B cell (primary cell): Measurements from ENCODE around the gene SLC29A3. TPM values are rescaled to one million over a fixed set of nuclear protein-coding genes. Genes with fewer than 3 reads are reported as not detected.

Experiments
- ATAC-seq: fragments of 200-7000 bp; cut with Tn5 transposase; one replicate; pipeline ENCODE4 v1.10.0; 2021; ENCODE audit warnings: low read depth, mild to moderate bottlenecking, moderate number of reproducible peaks, moderate library complexity
- CTCF ChIA-PET: fragments of 350-600 bp; sonication (Branson Sonifier 250); formaldehyde crosslinking; loops from one replicate; lab custom pipeline; 2021; ENCODE audit warnings: antibody characterized with exemption, inconsistent platforms; lab: Charles Lee
- POLR2A ChIA-PET: fragments of 350-600 bp; sonication (Branson Sonifier 250); formaldehyde crosslinking; loops from one replicate; lab custom pipeline; 2021; ENCODE audit warnings: antibody characterized with exemption; lab: Charles Lee
- DNase-seq: peaks from one replicate; pipeline ENCODE4 v3.0.0; 2013
- H2AFZ ChIP-seq: 2 replicates; pipeline ENCODE4 v1.6.1; 2012; ENCODE audit warnings: mild to moderate bottlenecking, low read depth, low read length; ENCODE audit not compliant: insufficient read depth, poor library complexity, severe bottlenecking
- H3K27ac ChIP-seq, 2 donors: 1 replicate in 1 of 2; 2 replicates in 1 of 2; pipeline ENCODE4 v1.5.1; 2012 to 2013; ENCODE audit warnings: low read length in 2 of 2, mild to moderate bottlenecking in 2 of 2, moderate library complexity in 1 of 2
- H3K27me3 ChIP-seq, 4 experiments: fragments of 200-600 bp in 1 of 4; sonication (generic) in 1 of 4; replicated peaks in 1 of 4; 1 replicate in 2 of 4; 2 replicates in 2 of 4; pipeline versions ENCODE4 v1.6.1 to v1.7.0; 2013 to 2016; ENCODE audit warnings: low read length in 3 of 4, mild to moderate bottlenecking in 2 of 4, mixed read lengths in 1 of 4, moderate library complexity in 1 of 4; ENCODE audit not compliant: insufficient read depth in 4 of 4, control insufficient read depth in 3 of 4; ENCODE audit errors: control extremely low read depth in 1 of 4
- H3K36me3 ChIP-seq, 2 experiments: replicated peaks in 1 of 2; 1 replicate in 1 of 2; 2 replicates in 1 of 2; pipeline versions ENCODE4 v1.6.1 to v1.7.1; 2013; ENCODE audit warnings: low read length in 1 of 2; ENCODE audit not compliant: insufficient read depth in 2 of 2, control insufficient read depth in 1 of 2; ENCODE audit errors: control extremely low read depth in 1 of 2, extremely low read depth in 1 of 2
- H3K4me1 ChIP-seq, 2 donors: fragments of 200-600 bp in 1 of 2; sonication (generic) in 1 of 2; 1 replicate in 1 of 2; 2 replicates in 1 of 2; pipeline versions ENCODE4 v1.5.1 to v1.6.1; 2013 to 2017; ENCODE audit warnings: low read length in 2 of 2; ENCODE audit not compliant: control insufficient read depth in 2 of 2, insufficient read depth in 2 of 2
- H3K4me2 ChIP-seq: replicated peaks from 2 replicates; pipeline ENCODE3; 2012; ENCODE audit warnings: mild to moderate bottlenecking, low read depth, low read length; ENCODE audit not compliant: poor library complexity, severe bottlenecking
- H3K4me3 ChIP-seq, 5 experiments: fragments of 200-600 bp in 1 of 5; sonication (generic) in 1 of 5; 1 replicate in 3 of 5; 2 replicates in 2 of 5; pipeline versions ENCODE4 v1.5.1 to v1.7.0; 2011 to 2016; ENCODE audit warnings: low read length in 4 of 5, mild to moderate bottlenecking in 4 of 5, low read depth in 2 of 5, control low read depth in 1 of 5, moderate library complexity in 1 of 5; ENCODE audit not compliant: insufficient read depth in 1 of 5; ENCODE audit errors: control extremely low read depth in 1 of 5, extremely low read depth in 1 of 5
- H3K79me2 ChIP-seq: fragments of 200-600 bp; sonication (generic); one replicate; pipeline ENCODE4 v1.6.0; 2016; ENCODE audit warnings: low read length; ENCODE audit not compliant: control insufficient read depth, insufficient read depth
- H3K9ac ChIP-seq: fragments of 200-600 bp; sonication (generic); 2 replicates; pipeline ENCODE4 v1.6.1; 2017; ENCODE audit warnings: mild to moderate bottlenecking, low read length, moderate library complexity
- H3K9me3 ChIP-seq, 3 donors: one replicate each; pipeline versions ENCODE4 v1.6.1 to v1.7.1; 2013; ENCODE audit warnings: low read length in 2 of 3; ENCODE audit not compliant: control insufficient read depth in 2 of 3, insufficient read depth in 1 of 3; ENCODE audit errors: control extremely low read depth in 1 of 3
- H4K20me1 ChIP-seq: 2 replicates; pipeline ENCODE4 v1.6.0; 2012; ENCODE audit warnings: mild to moderate bottlenecking, low read length; ENCODE audit not compliant: insufficient read depth, control insufficient read depth, poor library complexity, severe bottlenecking
- H3K27ac Mint-ChIP-seq: one replicate; pipeline ENCODE4 v1.8.0; 2021; ENCODE audit warnings: mixed read lengths
- H3K27me3 Mint-ChIP-seq: one replicate; pipeline ENCODE4 v1.8.0; 2021; ENCODE audit warnings: mixed read lengths
- H3K4me1 Mint-ChIP-seq: one replicate; pipeline ENCODE4 v1.8.0; 2021; ENCODE audit warnings: mixed read lengths
- H3K4me3 Mint-ChIP-seq: one replicate; pipeline ENCODE4 v1.8.0; 2021; ENCODE audit warnings: mixed read lengths
- H3K9me3 Mint-ChIP-seq: one replicate; pipeline ENCODE4 v1.8.0; 2022; ENCODE audit warnings: mixed read lengths; ENCODE audit not compliant: insufficient read depth
- EZH2 ChIP-seq: IDR thresholded peaks from 2 replicates; pipeline ENCODE4 v1.6.1; 2012; ENCODE audit warnings: borderline replicate concordance, low read depth, mild to moderate bottlenecking, moderate library complexity, low read length; ENCODE audit not compliant: insufficient read depth, poor library complexity, severe bottlenecking
- WGBS: methylation state at CpG from one replicate; pipeline ENCODE4 v1.1.5; 2013; ENCODE audit warnings: missing lambda C conversion rate; ENCODE audit not compliant: insufficient coverage; 5-methylcytosine and 5-hydroxymethylcytosine counted together
- intact Hi-C: fragments of 100-400 bp; cut with micrococcal nuclease; formaldehyde crosslinking; loops from one replicate; pipeline ENCODE4 v1.10.0; 2022
- polyA plus RNA-seq: library from polyadenylated mRNA; depleted of rRNA; stranded (reverse); fragments of >200 nt; gene quantifications from 2 replicates; pipeline ENCODE4 v1.2.3, GENCODE V29; 2012
- total RNA-seq, 2 donors: library from RNA; stranded (reverse); fragments of 120-200 nt in 1 of 2; gene quantifications; 1 replicate in 1 of 2; 2 replicates in 1 of 2; pipeline versions ENCODE4 v1.2.3 to v1.2.4, GENCODE V29; 2013 to 2022
- TF ChIP-seq, protein P1 (sequence below): fragments of 200-600 bp; IDR thresholded peaks from one replicate; pipeline ENCODE4 v1.8.0; 2022; ENCODE audit warnings: antibody characterized with exemption, mild to moderate bottlenecking

Gene SLC29A3
- total and polyA plus RNA-seq, 2 donors (not counting 1 experiment from before 2014, with no cell fraction given): 4.5 to 8.2 TPM

GRCh38 chr10:71330789-71331404 lies 11.8 kb downstream of the SLC29A3 start:
- 100% methylated on average over 4 of the region's 4 CpGs for WGBS
- Histone ChIP-seq H3K4me2 (no peak overlapping the region), H3K9me3 (no peaks in the 10 kb centered on the region), H3K4me1 (peaks cover 14 to 17% of the 10 kb centered on the region in 2 donors), H4K20me1 (peaks cover 8% of the 10 kb centered on the region), H3K27me3 (no peaks in the 10 kb centered on the region), H3K4me3 (no peak overlapping the region), H3K9ac (no peak overlapping the region), H3K36me3 (peaks cover 0 to 16% of the 10 kb centered on the region in 2 experiments), H3K79me2 (peaks cover 5% of the 10 kb centered on the region), H2AFZ (no peak overlapping the region), H3K27ac (no peak overlapping the region)
- DNase-seq (no peak), ATAC-seq (no peak)
- Mint-ChIP-seq H3K4me3 (no peak overlapping the region), H3K4me1 (peaks cover 21% of the 10 kb centered on the region), H3K9me3 (no peaks in the 10 kb centered on the region), H3K27ac (no peak overlapping the region), H3K27me3 (no peaks in the 10 kb centered on the region)
- intact Hi-C loops: no loop called here
- CTCF ChIA-PET: interaction anchor here (1.6 to 9.8 kb wide), 2 partner anchors 11 to 17 kb away, joined by 3 to 40 read pairs; no protein-coding TSS in a partner anchor
- POLR2A ChIA-PET: no interaction called here
- TF ChIP-seq EZH2: no peak
- TF ChIP-seq, protein P1, sequence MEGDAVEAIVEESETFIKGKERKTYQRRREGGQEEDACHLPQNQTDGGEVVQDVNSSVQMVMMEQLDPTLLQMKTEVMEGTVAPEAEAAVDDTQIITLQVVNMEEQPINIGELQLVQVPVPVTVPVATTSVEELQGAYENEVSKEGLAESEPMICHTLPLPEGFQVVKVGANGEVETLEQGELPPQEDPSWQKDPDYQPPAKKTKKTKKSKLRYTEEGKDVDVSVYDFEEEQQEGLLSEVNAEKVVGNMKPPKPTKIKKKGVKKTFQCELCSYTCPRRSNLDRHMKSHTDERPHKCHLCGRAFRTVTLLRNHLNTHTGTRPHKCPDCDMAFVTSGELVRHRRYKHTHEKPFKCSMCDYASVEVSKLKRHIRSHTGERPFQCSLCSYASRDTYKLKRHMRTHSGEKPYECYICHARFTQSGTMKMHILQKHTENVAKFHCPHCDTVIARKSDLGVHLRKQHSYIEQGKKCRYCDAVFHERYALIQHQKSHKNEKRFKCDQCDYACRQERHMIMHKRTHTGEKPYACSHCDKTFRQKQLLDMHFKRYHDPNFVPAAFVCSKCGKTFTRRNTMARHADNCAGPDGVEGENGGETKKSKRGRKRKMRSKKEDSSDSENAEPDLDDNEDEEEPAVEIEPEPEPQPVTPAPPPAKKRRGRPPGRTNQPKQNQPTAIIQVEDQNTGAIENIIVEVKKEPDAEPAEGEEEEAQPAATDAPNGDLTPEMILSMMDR: no peak

DNA sequence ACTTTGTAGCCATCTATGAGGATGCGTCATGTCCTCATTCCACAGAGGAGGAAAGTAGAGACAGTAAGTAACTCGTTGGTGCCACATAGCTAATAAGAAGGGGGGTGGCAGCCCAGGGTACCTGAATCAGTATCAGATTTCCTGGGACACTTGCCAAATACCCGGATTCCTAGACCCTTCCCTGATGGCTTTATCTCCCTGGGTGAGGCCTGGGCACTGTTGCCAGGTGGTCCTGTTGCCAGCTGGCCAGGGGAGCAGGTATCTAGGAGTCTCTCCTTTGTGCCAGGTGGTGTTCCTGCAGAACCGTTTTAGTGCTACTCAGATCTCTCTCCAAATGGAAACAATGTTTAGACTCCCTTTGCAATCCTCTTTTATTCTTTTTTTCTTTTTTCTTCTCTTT lies 12.7 kb downstream of the SLC29A3 start:
- peaks cover 14 to 17% of the 10 kb centered on the region in 2 donors for H3K4me1 ChIP-seq
- H3K4me2 ChIP-seq: no peak overlapping the region
- H3K79me2 ChIP-seq: peaks cover 5% of the 10 kb centered on the region
- H3K9me3 ChIP-seq: no peaks in the 10 kb centered on the region
- ATAC-seq (no peak), DNase-seq (no peak)
- Mint-ChIP-seq H3K27ac (no peak overlapping the region), H3K4me1 (peaks cover 21% of the 10 kb centered on the region), H3K4me3 (no peak overlapping the region), H3K9me3 (no peaks in the 10 kb centered on the region), H3K27me3 (no peaks in the 10 kb centered on the region)
- CTCF ChIA-PET: interaction anchor here (1.6 to 9.8 kb wide), 2 partner anchors 11 to 17 kb away, joined by 3 to 40 read pairs; no protein-coding TSS in a partner anchor
- 92% methylated on average over 3 of the region's 4 CpGs for WGBS
- H3K27me3 ChIP-seq: no peaks in the 10 kb centered on the region
- H3K27ac ChIP-seq: no peak overlapping the region
- no peak overlapping the region for H2AFZ ChIP-seq
- TF ChIP-seq, protein P1: no peak
- no peak for TF ChIP-seq EZH2
- POLR2A ChIA-PET: interaction anchor here (0.6 kb wide), 1 partner anchor 907 kb away, joined by 3 read pairs; no protein-coding TSS in a partner anchor
- H3K36me3 ChIP-seq: peaks cover 0 to 11% of the 10 kb centered on the region in 2 experiments
- no peak overlapping the region for H3K4me3 ChIP-seq
- no peak overlapping the region for H3K9ac ChIP-seq
- peaks cover 8% of the 10 kb centered on the region for H4K20me1 ChIP-seq
- intact Hi-C loops: no loop called here
